H1 (cell line): ENCODE results near the gene CTXN1. TPM values are rescaled to one million over a fixed set of nuclear protein-coding genes. Genes with fewer than 3 reads are reported as not detected.

Experiments used
- CTCF ChIA-PET: fragments of 300-600 bp; sonication (Branson Sonifier 250); formaldehyde crosslinking; loops from one replicate; lab custom pipeline; 2021; ENCODE audit not compliant: partially characterized antibody; lab: Charles Lee
- POLR2A ChIA-PET: fragments of 300-600 bp; sonication (Branson Sonifier 250); formaldehyde crosslinking; loops from one replicate; lab custom pipeline; 2021; ENCODE audit warnings: inconsistent platforms; ENCODE audit not compliant: partially characterized antibody; lab: Charles Lee
- DNase-seq, 2 experiments: peaks; one replicate each; pipeline versions ENCODE4 v3.0.0 to v3.0.0-alpha.2; 2010 to 2022; ENCODE audit warnings: low spot score in 2 of 2, low read depth in 1 of 2, mixed read lengths in 1 of 2
- FAIRE-seq: peaks from 2 replicates; lab custom pipeline; 2011; peaks lifted over from hg19 to GRCh38; lab: Jason Lieb, UNC
- H2AFZ ChIP-seq: 2 replicates; pipeline ENCODE4 v1.8.1; 2012; ENCODE audit warnings: low read length, inconsistent platforms
- H2AK5ac ChIP-seq: 2 replicates; pipeline ENCODE4 v1.6.1; 2013; ENCODE audit warnings: low read depth, low read length
- H2BK120ac ChIP-seq: replicated peaks from 2 replicates; pipeline ENCODE3; 2013; ENCODE audit warnings: low read depth, low read length, inconsistent platforms
- H2BK12ac ChIP-seq: 2 replicates; pipeline ENCODE4 v1.6.1; 2013; ENCODE audit warnings: low read depth, low read length
- H2BK15ac ChIP-seq: 2 replicates; pipeline ENCODE4 v1.6.1; 2013; ENCODE audit warnings: low read length
- H2BK20ac ChIP-seq: 2 replicates; pipeline ENCODE4 v1.6.1; 2013; ENCODE audit warnings: low read length
- H2BK5ac ChIP-seq: 2 replicates; pipeline ENCODE4 v1.6.1; 2013; ENCODE audit warnings: low read depth, low read length
- H3K14ac ChIP-seq: 2 replicates; pipeline ENCODE4 v1.6.1; 2013; ENCODE audit warnings: inconsistent platforms; ENCODE audit not compliant: insufficient read length
- H3K18ac ChIP-seq: 2 replicates; pipeline ENCODE4 v1.6.1; 2013; ENCODE audit warnings: low read length; ENCODE audit errors: extremely low read depth
- H3K23ac ChIP-seq: 2 replicates; pipeline ENCODE4 v1.6.1; 2013; ENCODE audit warnings: inconsistent platforms; ENCODE audit not compliant: insufficient read length
- H3K23me2 ChIP-seq: 2 replicates; pipeline ENCODE4 v1.6.1; 2013; ENCODE audit warnings: low read depth, low read length
- H3K27ac ChIP-seq: 2 replicates; pipeline ENCODE4 v1.6.1; 2011; ENCODE audit warnings: low read depth, low read length, inconsistent platforms
- H3K27me3 ChIP-seq, 4 experiments: replicated peaks in 1 of 4; 1 replicate in 1 of 4; 2 replicates in 3 of 4; pipeline versions ENCODE4 v1.6.1 to v1.8.1; 2011 to 2013; ENCODE audit warnings: low read length in 3 of 4, mild to moderate bottlenecking in 3 of 4, inconsistent platforms in 2 of 4, mixed read lengths in 2 of 4, moderate library complexity in 1 of 4; ENCODE audit not compliant: control insufficient read depth in 3 of 4, insufficient read depth in 3 of 4; ENCODE audit errors: extremely low read depth in 1 of 4
- H3K36me3 ChIP-seq, 4 experiments: 2 replicates each; pipeline versions ENCODE4 v1.6.1 to v1.8.1; 2011 to 2013; ENCODE audit warnings: mild to moderate bottlenecking in 4 of 4, low read length in 3 of 4, moderate library complexity in 2 of 4, control low read depth in 1 of 4, inconsistent platforms in 1 of 4; ENCODE audit not compliant: insufficient read depth in 4 of 4, control insufficient read depth in 2 of 4
- H3K4ac ChIP-seq: replicated peaks from 2 replicates; pipeline ENCODE3; 2013; ENCODE audit warnings: low read length, low read depth, mixed read lengths, inconsistent platforms; ENCODE audit not compliant: insufficient read length
- H3K4me1 ChIP-seq, 4 experiments: replicated peaks in 1 of 4; 1 replicate in 1 of 4; 2 replicates in 3 of 4; pipeline versions ENCODE4 v1.6.1 to v1.8.1; 2011 to 2013; ENCODE audit warnings: low read length in 3 of 4, inconsistent platforms in 2 of 4, mixed read lengths in 1 of 4; ENCODE audit not compliant: insufficient read depth in 4 of 4, control insufficient read depth in 3 of 4
- H3K4me2 ChIP-seq, 2 experiments: 2 replicates each; pipeline versions ENCODE4 v1.6.1 to v1.8.1; 2011 to 2013; ENCODE audit warnings: low read depth in 2 of 2, low read length in 2 of 2, control low read depth in 1 of 2, inconsistent platforms in 1 of 2, mild to moderate bottlenecking in 1 of 2; ENCODE audit not compliant: insufficient read depth in 1 of 2
- H3K4me3 ChIP-seq, 4 experiments: fragments of 200-600, 300-600 bp in 1 of 4; sonication (generic), shearing (Covaris generic), sonication (Bioruptor Twin) in 1 of 4; 2 replicates each; pipeline versions ENCODE4 v1.5.1 to v1.8.1; 2011 to 2016; ENCODE audit warnings: low read length in 4 of 4, low read depth in 3 of 4, control low read depth in 2 of 4, inconsistent platforms in 2 of 4, mild to moderate bottlenecking in 2 of 4, mixed read lengths in 1 of 4, moderate library complexity in 1 of 4; ENCODE audit not compliant: insufficient read depth in 2 of 4; ENCODE audit errors: extremely low read depth in 1 of 4
- H3K56ac ChIP-seq: replicated peaks from 2 replicates; pipeline ENCODE3; 2013; ENCODE audit warnings: low read depth, mild to moderate bottlenecking, mixed read lengths, low read length, inconsistent platforms; ENCODE audit not compliant: insufficient read length
- H3K79me1 ChIP-seq: 2 replicates; pipeline ENCODE4 v1.6.1; 2013; ENCODE audit warnings: low read depth, low read length, control low read depth
- H3K79me2 ChIP-seq, 2 experiments: 2 replicates each; pipeline versions ENCODE4 v1.6.1 to v1.8.1; 2012 to 2013; ENCODE audit warnings: low read length in 2 of 2, mild to moderate bottlenecking in 2 of 2, inconsistent platforms in 1 of 2; ENCODE audit not compliant: insufficient read depth in 2 of 2, control insufficient read depth in 1 of 2
- H3K9ac ChIP-seq, 4 experiments: replicated peaks in 1 of 4; 1 replicate in 1 of 4; 2 replicates in 3 of 4; pipeline versions ENCODE4 v1.6.1 to v1.8.1; 2011 to 2013; ENCODE audit warnings: low read depth in 3 of 4, low read length in 3 of 4, control low read depth in 2 of 4, mild to moderate bottlenecking in 2 of 4, moderate library complexity in 2 of 4, inconsistent platforms in 1 of 4; ENCODE audit errors: extremely low read depth in 1 of 4
- H3K9me3 ChIP-seq, 2 experiments: 2 replicates each; pipeline versions ENCODE4 v1.6.1 to v1.8.1; 2012 to 2013; ENCODE audit warnings: mild to moderate bottlenecking in 2 of 2, moderate library complexity in 2 of 2, control low read depth in 1 of 2, inconsistent platforms in 1 of 2, low read depth in 1 of 2, low read length in 1 of 2, mixed read lengths in 1 of 2; ENCODE audit not compliant: insufficient read depth in 2 of 2
- H4K20me1 ChIP-seq, 2 experiments: replicated peaks in 1 of 2; 2 replicates each; pipeline versions ENCODE3 to v1.8.1; 2011 to 2013; ENCODE audit warnings: inconsistent platforms in 2 of 2, low read length in 2 of 2, mild to moderate bottlenecking in 1 of 2; ENCODE audit not compliant: insufficient read depth in 2 of 2, control insufficient read depth in 1 of 2
- H4K5ac ChIP-seq: 2 replicates; pipeline ENCODE4 v1.6.1; 2013; ENCODE audit warnings: low read length, low read depth, mixed read lengths, inconsistent platforms; ENCODE audit not compliant: insufficient read length
- H4K8ac ChIP-seq: 2 replicates; pipeline ENCODE4 v1.8.0; 2013; ENCODE audit warnings: mild to moderate bottlenecking, moderate library complexity, low read length, inconsistent platforms; ENCODE audit not compliant: insufficient read depth; ENCODE audit errors: extremely low read depth
- H4K91ac ChIP-seq: replicated peaks from 2 replicates; pipeline ENCODE3; 2013; ENCODE audit warnings: low read length, mixed read lengths, inconsistent platforms; ENCODE audit not compliant: insufficient read length
- CTCF ChIP-seq, 3 experiments: IDR thresholded peaks; 1 replicate in 2 of 3; 2 replicates in 1 of 3; pipeline versions ENCODE4 v1.5.1 to v1.6.1; 2011; ENCODE audit warnings: low read length in 3 of 3, mild to moderate bottlenecking in 3 of 3, inconsistent platforms in 2 of 3, low read depth in 1 of 3, moderate library complexity in 1 of 3; ENCODE audit not compliant: insufficient read depth in 1 of 3; ENCODE audit errors: control extremely low read depth in 1 of 3
- FOSL1 ChIP-seq: IDR thresholded peaks from 2 replicates; pipeline ENCODE4 v1.6.1; 2011; ENCODE audit warnings: mild to moderate bottlenecking, low read depth, low read length, moderate library complexity; ENCODE audit not compliant: insufficient read depth
- POLR2AphosphoS5 ChIP-seq: IDR thresholded peaks from 2 replicates; pipeline ENCODE4 v1.6.1; 2011; ENCODE audit warnings: low read depth, low read length
- POU5F1 ChIP-seq: IDR thresholded peaks from 2 replicates; pipeline ENCODE4 v1.6.1; 2011; ENCODE audit warnings: low read depth, mild to moderate bottlenecking, low read length, moderate library complexity
- WGBS, 2 experiments: shearing (Covaris generic) in 1 of 2; methylation state at CpG; one replicate each; pipeline versions ENCODE4 v1.1.6 to v1.1.7; 2013 to 2015; ENCODE audit warnings: low lambda C conversion rate in 2 of 2, mixed read lengths in 2 of 2, inconsistent platforms in 1 of 2, low coverage in 1 of 2, missing lambda C conversion rate in 1 of 2; ENCODE audit not compliant: insufficient replicate concordance in 2 of 2, insufficient coverage in 1 of 2, insufficient read length in 1 of 2; ENCODE audit errors: extremely low coverage in 1 of 2, missing lambda C conversion rate in 1 of 2; 5-methylcytosine and 5-hydroxymethylcytosine counted together
- polyA plus RNA-seq, 7 experiments: library from polyadenylated mRNA; depleted of rRNA in 3 of 7; stranded (reverse) in 5 of 7; unstranded in 2 of 7; fragments of >200 nt in 5 of 7; fragments of 200-250 nt in 2 of 7; gene quantifications; 1 replicate in 5 of 7; 2 replicates in 1 of 7; 4 replicates in 1 of 7; pipeline versions ENCODE4 v1.2.1 to v1.2.3, GENCODE V29; 2011 to 2013; ENCODE audit warnings: missing spikeins in 2 of 7, mixed read lengths in 2 of 7
- total RNA-seq: library from RNA; stranded (reverse); fragmentation: NEBNext Ultra II Directional; extraction: Animal tissue kit (Norgen Biotek cat#: 25700); gene quantifications from 2 replicates; pipeline ENCODE4 v1.2.1, GENCODE V29; 2021

CTXN1 gene
- total and polyA plus RNA-seq, 2 of the 8 experiments (the other 6 are each of a cell fraction or from before 2014, with no cell fraction given) = 16.4 to 58.0 TPM

DNA sequence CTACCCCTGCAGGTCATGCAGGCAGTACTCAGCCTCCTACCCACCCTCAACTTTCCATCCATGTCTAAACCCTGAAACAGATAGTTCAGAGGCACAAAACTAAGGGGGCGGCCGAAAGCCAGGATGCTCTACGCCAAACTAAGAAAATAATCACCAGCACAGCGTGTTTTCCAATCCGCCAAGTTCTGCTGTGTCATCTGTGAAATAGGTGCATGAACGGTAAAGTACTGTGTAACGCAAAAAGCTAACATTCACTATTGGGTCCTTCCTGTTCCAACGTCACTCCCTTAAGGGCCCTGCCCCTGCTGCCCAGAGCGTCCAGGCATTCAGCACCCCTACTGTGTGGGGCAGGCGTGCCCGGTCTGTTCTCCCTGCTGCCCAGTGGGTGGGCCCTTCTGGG, 29.8 kb upstream of the CTXN1 start:
- Histone ChIP-seq H3K27ac (no peak overlapping the region), H2BK20ac (no peak overlapping the region), H4K91ac (no peak overlapping the region), H2BK15ac (no peak overlapping the region), H3K18ac (no peak overlapping the region), H3K4me1 (peaks cover 0 to 4% (median 0%) of the 10 kb centered on the region in 4 experiments; a peak in 1 of 7 replicates), H3K9me3 (no peaks in the 10 kb centered on the region), H2AFZ (no peak overlapping the region), H3K36me3 (peaks cover 0 to under 1% (median 0%) of the 10 kb centered on the region in 4 experiments; a peak in 3 of 8 replicates), H3K79me2 (no peaks in the 10 kb centered on the region), H3K23ac (no peak overlapping the region), H3K79me1 (no peaks in the 10 kb centered on the region), H3K23me2 (peaks cover 4% of the 10 kb centered on the region; the same call in 1 of the 2 replicates), H3K56ac (no peak overlapping the region), H2BK120ac (no peak overlapping the region), H3K4me2 (no peak overlapping the region), H4K8ac (no peak overlapping the region; the same call in 1 of the 2 replicates), H3K27me3 (no peaks in the 10 kb centered on the region; a peak in 1 of 7 replicates), H4K5ac (no peak overlapping the region), H3K4me3 (no peak overlapping the region), H3K9ac (no peak overlapping the region), H2BK5ac (no peak overlapping the region), H2AK5ac (no peak overlapping the region), H2BK12ac (no peak overlapping the region), H3K14ac (no peak overlapping the region), H4K20me1 (peaks cover 0 to 3% of the 10 kb centered on the region in 2 experiments), H3K4ac (no peak overlapping the region)
- TF ChIP-seq CTCF (IDR thresholded peaks at IDR 0.05; ENCODE audit: control extremely low read depth in 1 of 3, insufficient read depth in 1 of 3, low read depth in 1 of 3, low read length in 3 of 3) = no peak
- TF ChIP-seq POLR2AphosphoS5 = 0 out of 2 replicates have a peak, but pooled peaks have one; percentile 40
- no peak for TF ChIP-seq POU5F1
- no peak for TF ChIP-seq FOSL1
- FAIRE-seq (no peak), DNase-seq (no peak)
- ChIA-PET CTCF (interaction anchor here (2.5 to 3.2 kb wide), 2 partner anchors 11 to 14 kb away, joined by 8 to 21 read pairs; partner anchors contain the start of gene TIMM44), POLR2A (interaction anchor here (0.7 to 6.6 kb wide), 3 partner anchors 15 to 26 kb away, joined by 3 to 98 read pairs (median 7); partner anchors contain the start of gene TIMM44)
- 95% methylated on average over 11 of the region's 11 CpGs; no CpG with 5 or more reads in 1 of the 2 experiments for WGBS, 2 experiments
